ENCODE results near the gene CNOT9.

CNOT9 gene

GRCh38 chr2:218643751-218644310 is 75.2 kb downstream of the CNOT9 start:
- no peak for TF ChIP-seq POLR2AphosphoS5 (IDR thresholded peaks at IDR 0.05; ENCODE audit: low read depth, low read length)
- TF ChIP-seq REST (IDR thresholded peaks at IDR 0.05; ENCODE audit: insufficient read depth in 1 of 2, low read depth in 2 of 2, low read length in 2 of 2): no peak
- TF ChIP-seq TAF1 (IDR thresholded peaks at IDR 0.05; ENCODE audit: borderline replicate concordance, insufficient read depth, low read length): no peak
- no peak for TF ChIP-seq FOXP2 (optimal IDR thresholded peaks at IDR 0.05; ENCODE audit: borderline replicate concordance, extremely low read depth, extremely low read length, insufficient read depth)
- TF ChIP-seq SIN3A (IDR thresholded peaks at IDR 0.05; ENCODE audit: borderline replicate concordance, insufficient read depth, low read length): no peak

GRCh38 chr2:218644721-218645120 is 76.1 kb downstream of the CNOT9 start:
- no peak for TF ChIP-seq FOXP2 (optimal IDR thresholded peaks at IDR 0.05; ENCODE audit: borderline replicate concordance, extremely low read depth, extremely low read length, insufficient read depth)
- TF ChIP-seq POLR2AphosphoS5 (IDR thresholded peaks at IDR 0.05; ENCODE audit: low read depth, low read length): no peak
- no peak for TF ChIP-seq REST (IDR thresholded peaks at IDR 0.05; ENCODE audit: insufficient read depth in 1 of 2, low read depth in 2 of 2, low read length in 2 of 2)
- TF ChIP-seq TAF1 (IDR thresholded peaks at IDR 0.05; ENCODE audit: borderline replicate concordance, insufficient read depth, low read length): no peak

- no peak for TF ChIP-seq FOXP2 (optimal IDR thresholded peaks at IDR 0.05; ENCODE audit: borderline replicate concordance, extremely low read depth, extremely low read length, insufficient read depth)
- no peak for TF ChIP-seq TAF1 (IDR thresholded peaks at IDR 0.05; ENCODE audit: borderline replicate concordance, insufficient read depth, low read length)
- no peak for TF ChIP-seq REST (IDR thresholded peaks at IDR 0.05; ENCODE audit: insufficient read depth in 1 of 2, low read depth in 2 of 2, low read length in 2 of 2)
- no peak for TF ChIP-seq POLR2AphosphoS5 (IDR thresholded peaks at IDR 0.05; ENCODE audit: low read depth, low read length)
- no peak for TF ChIP-seq SIN3A (IDR thresholded peaks at IDR 0.05; ENCODE audit: borderline replicate concordance, insufficient read depth, low read length)
Measured at GRCh38 chr2:218645126-218645525, 76.5 kb downstream of the CNOT9 start.
